KG1 (cell line): ENCODE measurements around the gene ATP2A1.
"Not testable (repeated sequence)": the region's sequence is repeated elsewhere in the genome, so short reads cannot be mapped to it uniquely, and the experiment has no call there.

ENCODE experiments used
- DNase-seq: peaks from one replicate; lab custom pipeline; 2025; lab: John Stamatoyannopoulos, UW

Gene ATP2A1

DNA sequence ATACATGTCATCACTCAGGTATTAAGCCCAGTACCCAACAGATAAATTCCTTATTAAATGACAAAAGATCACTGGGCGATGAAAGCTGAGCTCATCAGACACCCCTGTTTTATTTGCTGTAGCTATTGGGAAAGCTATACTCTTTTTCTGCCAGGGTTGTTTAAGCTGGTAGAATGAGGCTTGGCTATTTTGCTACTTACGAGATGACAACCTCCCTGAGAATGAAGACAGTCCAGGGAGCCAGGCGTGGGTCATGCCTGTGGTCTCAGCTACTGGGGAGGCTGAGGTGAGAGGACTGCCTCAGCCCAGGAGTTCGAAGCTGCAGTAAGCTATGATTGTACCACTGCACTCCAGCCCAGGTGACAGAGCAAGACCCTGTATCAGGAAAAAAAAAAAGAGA is 19.0 kb upstream of the ATP2A1 start:
- DNase-seq = no peak

DNA sequence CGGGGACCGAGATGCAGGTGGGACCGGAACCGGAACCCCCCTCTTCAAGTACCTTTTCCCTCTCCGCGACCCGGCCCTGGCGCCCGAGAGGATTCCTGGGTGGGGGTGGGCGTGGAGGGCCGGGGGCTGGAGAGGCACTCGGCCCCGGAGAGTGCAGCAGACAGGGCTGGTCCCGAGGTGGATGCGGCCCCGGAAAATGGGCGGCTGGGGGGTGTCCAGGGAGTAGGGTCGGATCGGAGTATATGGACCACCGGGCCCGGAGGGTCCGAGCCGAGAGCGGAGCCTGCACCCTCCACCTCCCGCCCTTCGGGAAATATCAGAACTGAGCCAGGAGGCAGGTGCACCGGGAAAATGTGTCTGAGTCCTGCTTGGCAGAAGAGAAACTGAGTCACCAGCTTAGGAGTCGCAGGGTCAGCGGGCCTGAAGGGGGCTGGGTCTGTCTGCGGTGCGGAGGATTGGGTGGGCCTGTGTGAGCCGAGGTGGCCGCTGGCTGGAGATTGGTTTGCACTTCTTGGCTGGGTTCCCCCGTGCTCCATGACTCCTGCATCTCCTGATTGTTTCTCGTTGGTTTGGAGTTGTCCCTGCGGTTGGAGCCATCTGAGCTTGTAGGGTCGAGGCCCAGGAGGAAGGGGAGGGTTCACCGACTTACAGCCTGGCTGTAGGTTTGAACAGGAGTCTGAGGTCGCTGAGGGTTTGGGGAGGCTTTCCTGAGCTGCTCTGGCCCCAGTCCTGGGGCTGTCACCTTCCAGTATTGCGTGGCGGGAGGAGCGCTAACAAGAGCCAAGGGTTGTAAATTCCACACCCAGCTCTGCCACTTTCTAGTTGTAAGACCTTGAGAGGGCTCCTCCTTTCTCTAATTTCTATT is 14.1 kb upstream of the ATP2A1 start:
- no peak for DNase-seq

DNA sequence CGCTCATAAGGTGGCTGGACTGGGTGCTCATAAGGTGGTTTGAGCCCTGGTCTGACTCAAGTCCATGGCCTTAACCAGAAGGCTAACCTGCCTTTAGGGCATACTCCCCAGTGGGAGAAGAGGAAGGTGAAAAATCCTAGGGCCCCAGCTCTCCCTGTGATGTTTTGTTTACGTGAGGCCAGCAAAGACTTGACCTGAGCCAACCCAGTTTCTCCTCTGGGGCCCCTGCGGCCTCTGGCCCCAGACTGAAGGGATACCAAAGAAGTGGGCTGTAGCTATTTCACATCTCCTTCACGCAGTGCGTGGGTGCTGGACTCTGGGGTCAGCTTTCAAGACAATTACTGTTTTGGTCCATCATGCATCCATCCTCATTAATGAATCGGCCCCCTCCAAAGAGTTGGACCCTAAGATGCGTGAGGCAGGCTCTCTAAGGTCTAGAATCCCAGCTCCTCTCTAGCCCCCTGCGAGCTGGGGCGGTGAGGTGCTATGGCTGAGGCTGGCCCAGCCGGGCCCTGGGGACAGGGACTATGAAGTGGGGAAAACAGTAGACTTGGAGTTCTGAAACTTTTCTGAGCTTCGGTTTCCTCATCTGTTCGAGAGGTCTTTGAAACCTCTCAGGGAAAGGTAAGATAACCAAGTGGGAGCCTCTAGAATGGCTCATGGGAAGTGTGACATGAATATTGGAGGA is 13.1 kb upstream of the ATP2A1 start:
- DNase-seq = no peak

DNA sequence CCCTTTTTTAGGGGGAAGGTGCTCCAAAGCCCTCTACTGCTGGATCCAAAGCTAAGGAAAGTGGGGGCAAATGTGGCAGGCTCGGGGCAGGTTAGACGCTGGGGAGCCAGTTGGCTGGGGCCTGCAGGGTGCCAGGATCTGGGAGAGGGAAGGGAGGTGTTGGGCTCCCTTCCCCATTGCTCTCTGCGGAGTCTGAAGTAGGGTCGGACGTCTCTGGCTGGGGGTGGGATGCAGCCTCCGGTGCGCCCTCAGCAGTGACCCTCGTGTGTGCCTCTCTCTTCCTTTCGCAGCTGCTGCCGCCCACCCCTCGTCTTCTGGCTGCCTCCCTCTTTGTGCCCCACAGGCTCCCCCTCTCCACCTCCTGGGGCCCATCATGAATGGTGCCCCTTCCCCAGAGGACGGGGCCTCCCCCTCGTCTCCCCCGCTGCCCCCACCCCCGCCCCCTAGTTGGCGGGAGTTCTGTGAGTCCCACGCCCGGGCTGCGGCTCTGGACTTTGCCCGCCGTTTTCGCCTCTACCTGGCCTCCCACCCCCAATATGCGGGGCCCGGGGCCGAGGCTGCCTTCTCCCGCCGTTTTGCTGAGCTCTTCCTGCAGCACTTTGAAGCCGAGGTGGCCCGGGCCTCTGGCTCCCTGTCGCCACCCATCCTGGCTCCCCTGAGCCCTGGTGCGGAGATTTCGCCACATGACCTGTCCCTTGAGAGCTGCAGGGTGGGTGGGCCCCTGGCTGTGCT is 12.4 kb upstream of the ATP2A1 start:
- no peak for DNase-seq

DNA sequence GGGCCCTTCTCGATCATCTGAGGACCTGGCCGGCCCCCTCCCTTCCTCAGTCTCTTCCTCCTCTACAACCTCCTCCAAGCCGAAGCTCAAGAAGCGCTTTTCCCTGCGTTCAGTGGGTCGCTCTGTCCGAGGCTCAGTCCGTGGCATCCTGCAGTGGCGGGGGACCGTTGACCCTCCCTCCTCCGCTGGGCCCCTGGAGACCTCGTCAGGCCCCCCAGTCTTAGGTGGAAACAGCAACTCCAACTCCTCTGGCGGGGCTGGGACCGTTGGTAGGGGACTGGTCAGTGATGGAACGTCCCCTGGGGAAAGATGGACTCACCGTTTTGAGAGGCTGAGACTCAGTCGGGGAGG is 11.9 kb upstream of the ATP2A1 start:
- DNase-seq = no peak

DNA sequence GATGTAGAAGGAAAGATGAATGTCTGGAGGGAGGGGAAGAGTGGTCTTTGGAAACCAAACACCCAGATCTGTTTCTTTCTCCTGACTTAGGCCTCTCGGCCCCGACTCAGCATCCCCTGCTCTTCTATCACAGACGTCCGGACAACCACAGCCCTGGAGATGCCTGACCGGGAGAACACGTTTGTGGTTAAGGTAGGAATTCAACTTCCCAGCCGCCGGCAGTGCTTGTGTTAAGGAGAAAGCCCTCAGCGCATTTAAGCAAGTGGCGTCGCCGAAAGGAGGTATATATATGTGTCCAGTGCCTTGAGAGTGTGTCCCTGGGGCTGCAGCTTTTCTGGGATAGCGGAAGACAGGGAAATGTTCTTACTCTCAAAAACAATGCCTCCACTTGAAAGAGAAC is 11.0 kb upstream of the ATP2A1 start:
- DNase-seq = no peak

DNA sequence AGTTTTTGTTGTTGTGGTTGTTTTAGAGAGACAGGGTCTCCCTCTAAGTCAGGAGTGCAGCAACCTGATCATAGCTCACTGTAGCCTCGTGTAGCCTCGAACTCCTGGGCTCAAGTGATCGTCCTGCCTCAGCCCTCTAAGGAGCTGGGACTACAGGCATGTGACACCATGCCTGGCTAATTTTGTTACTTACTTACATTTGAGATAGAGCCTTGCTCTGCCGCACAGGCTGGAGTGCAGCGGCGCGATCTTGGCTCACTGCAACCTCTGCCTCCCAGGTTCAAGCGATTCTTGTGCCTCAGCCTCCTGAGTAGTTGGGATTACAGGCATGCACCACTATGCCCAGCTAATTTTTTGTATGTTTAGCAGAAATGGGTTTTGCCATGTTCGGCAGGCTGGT is 10.6 kb upstream of the ATP2A1 start:
- DNase-seq = not testable (repeated sequence)

DNA sequence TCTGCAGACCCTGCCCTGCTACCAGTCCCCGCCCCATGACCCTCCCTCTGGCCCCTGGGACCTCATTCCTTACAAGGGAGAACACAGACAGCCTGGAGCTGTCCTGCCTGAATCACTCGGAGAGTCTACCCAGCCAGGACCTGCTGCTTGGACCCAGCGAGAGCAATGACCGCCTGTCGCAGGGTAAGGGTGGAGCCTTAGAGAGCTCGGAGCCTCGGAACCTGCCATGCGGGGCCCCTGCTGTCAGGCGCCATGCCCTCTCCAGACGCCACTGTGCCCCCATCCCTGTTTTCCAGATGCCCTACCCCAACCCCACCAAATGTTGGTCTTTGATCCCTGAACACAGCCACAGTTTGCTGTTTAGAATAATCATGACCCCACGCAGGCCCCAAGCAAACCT is 9.1 kb upstream of the ATP2A1 start:
- DNase-seq = no peak

DNA sequence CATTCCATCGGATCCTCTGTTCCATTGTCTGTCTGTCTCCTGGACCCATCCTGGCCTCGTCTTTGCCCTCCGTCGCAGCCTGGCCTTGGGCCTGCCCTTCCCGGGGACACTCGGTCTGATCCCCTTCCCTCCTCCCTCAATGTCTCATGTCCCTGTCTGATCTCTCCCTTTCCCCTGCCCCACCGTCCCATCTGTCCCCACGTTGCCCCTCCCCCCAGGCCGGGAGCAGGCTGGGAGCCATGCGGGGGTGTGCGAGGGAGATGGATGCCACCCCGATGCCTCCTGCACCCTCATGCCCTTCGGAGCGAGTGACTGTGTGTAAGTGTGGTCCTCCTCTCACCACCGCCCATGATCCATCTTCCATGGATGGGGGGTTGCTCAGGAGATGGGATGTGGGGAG is 5.3 kb upstream of the ATP2A1 start:
- no peak for DNase-seq

DNA sequence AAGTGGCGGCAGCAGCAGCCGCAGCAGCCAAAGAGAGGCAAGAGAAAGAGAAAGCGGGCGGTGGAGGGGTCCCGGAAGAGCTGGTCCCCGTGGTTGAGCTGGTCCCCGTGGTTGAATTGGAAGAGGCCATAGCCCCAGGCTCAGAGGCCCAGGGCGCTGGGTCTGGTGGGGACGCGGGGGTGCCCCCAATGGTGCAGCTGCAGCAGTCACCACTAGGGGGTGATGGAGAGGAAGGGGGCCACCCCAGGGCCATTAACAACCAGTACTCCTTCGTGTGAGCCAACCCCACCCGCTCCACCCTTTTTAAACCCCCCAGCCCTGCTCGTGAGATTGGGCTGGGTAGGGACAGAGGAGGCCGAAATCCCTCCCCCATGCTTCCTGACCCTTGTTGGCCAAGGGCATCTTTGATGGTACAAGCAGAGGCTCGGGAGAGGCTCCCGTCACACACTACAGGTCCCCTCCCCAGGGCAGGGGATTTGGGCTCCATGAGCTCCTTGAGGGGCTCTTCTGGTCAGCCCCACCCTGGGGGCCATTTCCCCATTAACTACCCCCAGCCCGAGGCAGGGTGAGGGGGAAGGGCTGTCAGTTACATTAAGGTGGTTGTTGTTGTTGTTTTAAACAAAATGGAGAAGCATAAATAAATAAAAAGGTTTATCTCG is 4.6 kb upstream of the ATP2A1 start:
- DNase-seq = peak; percentile 44

DNA sequence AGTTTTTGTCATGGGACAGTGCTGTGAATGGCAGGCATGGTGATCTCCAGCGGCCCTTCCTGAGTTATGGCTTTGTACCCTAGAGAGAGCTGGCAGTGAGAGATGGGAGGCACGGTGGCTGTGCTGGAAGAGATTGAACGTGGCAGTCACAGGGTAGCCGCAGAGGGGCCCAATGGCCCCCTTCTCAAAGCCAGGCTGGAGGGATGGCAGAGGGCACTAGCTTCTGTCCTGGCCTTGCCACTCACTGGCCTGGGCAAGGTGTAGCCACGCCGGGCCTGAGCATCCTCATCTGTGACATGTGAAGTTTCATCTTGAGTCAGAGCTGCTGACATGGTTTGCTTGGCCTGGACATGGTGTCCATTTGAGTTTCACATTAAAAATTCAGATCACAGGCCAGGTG is 3.9 kb upstream of the ATP2A1 start:
- no peak for DNase-seq

DNA sequence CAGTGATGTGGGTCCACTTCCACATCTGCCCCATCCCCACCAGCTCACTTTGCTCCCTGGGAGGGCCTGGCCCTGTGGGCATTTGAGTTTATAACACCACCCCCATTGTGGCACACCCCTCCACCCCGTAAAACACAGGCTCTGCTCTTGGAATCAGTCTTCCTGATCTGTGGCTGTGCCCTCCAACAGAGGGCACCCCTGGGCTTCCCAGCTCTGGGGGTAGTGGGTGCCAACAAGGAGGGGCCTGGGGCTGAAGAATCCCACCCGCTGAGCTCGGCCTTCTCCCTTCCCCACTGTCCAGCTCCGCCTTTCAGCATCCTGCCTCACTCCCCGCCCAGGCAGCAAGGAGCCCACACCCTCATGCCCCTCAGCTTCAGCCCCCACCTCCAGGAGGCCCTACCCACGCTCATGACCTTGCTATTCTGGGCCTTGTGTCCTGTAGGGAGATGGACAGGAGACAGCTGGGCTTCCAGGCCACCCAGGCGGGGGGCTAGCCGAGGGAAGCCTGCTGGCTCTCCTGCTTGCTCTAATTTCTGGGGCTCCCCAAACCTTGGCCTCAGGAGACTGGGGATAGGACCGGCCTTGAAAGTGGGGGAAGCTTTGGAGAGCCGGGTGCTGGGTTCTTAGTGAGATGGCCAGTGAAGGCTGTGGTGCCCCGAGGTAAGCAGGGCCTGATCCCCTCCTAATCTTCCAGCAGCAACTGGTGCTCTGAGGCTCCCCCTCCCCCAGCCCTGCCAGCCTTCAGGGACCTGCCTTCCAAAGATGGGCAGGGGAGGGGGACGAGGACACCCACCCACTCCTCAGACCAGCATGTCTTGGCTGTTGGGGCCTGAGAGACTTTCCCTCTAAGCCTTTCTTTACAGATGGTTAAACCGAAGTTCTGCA is 2.9 kb upstream of the ATP2A1 start:
- DNase-seq = no peak

DNA sequence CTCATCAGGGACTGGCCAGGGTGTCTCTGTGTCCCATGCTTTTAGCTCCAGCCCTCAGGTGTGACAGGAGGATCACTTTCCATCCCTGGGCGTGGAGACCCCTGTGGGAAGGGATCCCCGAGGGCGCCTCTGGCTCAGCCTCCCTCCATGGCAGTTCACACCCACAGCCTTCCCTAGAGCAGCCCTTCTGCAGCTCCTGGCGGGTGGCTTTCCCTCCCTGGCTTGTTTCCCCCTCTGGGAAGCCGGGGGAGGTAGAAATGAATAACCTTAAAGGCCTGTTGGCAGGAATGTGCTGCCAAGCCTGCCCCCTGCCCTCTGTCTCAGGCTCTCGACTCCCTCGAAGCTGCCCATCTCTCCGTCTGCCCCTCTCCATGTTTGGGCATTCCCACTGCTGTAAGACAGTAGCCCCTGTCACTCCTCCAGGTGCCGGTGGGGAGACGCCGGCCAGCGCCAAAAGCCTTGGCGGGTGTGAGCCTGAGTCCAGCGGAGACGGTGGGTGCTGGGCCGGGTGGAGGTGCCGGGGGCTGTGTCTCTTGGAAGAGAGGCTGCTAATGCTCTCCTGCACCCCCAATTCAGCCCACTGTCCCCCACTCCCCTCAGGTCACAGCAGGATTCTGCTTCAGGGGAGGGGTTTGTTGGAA is 2.1 kb upstream of the ATP2A1 start:
- DNase-seq = no peak

DNA sequence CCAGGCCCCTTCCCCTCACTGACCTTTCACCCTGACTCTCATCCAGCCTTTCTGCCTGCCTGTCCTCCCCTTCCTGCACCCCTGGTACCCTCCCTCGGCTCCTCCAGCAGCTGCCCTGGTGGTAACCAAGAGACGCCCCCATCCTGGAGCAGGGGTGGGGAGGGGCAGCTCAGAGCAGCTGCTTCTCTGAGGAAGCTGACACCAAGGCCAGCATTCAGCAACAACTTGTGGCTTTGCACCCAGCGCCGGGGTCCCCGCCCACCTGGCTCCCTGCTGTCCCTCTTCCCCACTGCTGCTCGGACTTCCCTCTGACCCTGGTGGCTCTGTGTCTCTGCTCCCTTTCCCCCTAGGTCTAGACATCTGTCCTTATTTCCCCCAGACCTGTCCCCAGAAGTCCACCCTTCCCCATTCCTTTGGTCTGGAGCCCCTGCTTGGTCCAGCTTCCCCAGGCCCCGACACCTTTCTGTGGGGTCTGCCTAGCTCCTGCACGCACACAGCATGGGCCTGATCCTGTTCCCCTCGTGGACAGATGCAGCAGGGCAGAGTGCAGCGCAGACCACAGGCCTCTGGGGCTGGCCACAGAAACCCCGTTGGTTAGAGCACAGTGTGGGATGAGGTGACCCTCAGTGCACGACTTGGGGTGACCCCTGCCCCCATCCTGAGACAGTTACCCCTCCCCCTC is 1.2 kb upstream of the ATP2A1 start:
- no peak for DNase-seq

DNA sequence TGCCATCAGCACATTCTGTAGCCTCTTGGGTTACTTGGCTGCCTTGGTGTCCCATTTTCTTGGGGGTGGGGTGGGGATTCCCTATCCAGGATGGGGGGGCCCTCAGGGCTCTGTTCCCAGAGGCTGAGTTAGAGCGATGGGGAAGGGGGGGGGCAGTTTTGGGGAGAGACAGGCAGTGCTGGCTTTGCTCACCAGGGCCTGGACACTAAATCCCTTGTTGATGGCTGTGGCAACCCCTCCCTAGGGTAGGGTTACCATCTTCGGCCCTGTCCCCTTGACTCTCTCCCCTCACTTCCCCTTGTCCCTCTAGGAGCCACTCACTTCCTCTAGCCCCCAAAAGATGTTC is 660 bp upstream of the ATP2A1 start:
- no peak for DNase-seq

DNA sequence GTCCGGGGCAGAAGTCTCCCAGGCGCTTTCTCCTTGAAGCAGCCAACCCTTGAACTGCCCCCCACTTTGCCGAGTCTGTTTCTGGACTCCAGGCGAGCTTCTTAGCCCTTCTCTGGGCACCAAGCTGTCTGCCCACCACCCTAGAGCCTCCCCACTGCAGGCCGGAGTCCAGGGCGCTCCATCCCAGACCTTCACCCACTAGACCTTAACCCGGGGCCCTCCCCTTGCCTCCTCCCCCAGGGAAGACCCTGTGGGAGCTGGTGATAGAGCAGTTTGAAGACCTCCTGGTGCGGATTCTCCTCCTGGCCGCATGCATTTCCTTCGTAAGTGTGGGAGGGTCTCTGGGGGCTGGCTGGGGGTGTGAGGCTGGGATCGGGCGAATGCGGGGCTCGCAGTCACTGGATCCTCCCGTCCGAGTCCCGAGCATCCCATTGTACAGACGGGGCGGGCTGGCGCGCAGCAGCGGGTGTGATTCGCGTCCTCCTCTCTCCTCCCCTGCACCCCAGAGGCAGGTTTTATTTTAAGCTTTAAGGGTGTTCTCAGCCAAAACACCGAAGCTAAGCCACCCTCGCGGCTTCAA is 1.1 kb downstream of the ATP2A1 start:
- DNase-seq = no peak

DNA sequence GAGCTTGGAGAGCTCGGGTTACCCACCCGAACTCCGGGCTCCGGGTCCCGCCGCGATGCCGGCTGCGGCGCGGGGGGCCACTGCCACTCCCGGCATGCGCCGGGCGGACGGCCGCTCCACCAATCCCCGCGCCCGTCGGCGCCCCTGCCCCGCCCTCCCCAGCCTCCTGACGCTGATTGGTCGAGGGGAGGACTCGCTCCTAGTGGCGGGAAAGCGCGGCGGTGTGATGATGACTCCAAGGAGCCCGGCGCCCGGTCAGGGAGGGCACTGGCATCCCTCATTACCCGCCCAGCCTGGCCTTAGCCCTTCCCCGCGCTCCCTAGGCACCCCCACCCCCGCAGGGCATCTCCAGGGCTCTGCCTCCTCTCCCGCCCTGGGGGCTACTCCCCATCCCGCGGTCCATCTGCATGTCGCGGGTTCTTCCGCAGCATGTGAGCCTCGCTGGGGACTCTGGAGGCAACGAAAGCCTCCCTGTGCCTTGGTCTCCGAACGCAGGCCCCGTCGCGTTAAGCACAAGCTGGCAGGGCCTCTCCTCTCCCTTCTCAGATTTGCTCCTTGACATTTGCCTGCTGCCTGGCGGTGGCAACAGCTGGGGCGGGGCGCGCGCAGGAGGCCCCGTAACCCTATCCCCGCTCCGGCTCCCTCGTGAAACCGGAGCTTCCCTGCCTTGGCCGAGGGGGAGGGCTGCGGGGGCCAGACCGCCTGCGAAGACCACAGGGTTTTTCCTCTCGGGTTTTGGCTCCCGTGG is 1.7 kb downstream of the ATP2A1 start:
- DNase-seq = peak; percentile 49

DNA sequence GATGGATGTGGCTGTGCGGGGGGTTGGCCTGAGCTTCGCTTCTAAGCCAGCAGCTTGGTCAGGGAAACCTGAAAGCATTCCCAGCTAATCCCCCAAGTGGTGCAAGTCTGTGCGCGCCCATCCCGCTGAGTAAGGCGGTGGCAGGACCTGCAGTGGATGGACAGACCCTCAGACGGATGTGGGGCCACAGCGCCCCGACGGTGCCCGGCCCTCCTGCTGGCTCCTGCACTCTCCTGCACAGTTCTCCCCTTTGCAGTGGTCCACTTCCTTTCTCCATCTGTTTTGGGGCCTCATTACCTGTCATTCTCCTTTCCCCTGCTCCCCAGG is 2.3 kb downstream of the ATP2A1 start:
- no peak for DNase-seq

DNA sequence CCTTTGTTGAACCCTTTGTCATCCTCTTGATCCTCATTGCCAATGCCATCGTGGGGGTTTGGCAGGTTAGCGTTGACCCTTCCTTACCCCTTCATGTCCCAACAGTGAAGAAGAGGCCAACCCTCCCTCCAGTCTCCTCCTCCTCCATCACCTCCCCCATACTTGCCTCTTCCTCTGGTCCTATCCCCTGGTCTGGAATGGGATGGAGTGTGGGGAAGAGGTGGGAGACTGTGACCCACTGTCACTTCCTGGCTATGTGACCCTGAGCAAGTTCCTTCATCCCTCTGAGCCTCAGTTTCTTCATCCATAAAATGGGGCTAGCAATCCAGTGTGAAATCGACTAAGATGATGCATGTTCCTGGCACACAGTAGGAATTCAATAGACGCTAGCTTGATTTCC is 2.7 kb downstream of the ATP2A1 start:
- DNase-seq = no peak

DNA sequence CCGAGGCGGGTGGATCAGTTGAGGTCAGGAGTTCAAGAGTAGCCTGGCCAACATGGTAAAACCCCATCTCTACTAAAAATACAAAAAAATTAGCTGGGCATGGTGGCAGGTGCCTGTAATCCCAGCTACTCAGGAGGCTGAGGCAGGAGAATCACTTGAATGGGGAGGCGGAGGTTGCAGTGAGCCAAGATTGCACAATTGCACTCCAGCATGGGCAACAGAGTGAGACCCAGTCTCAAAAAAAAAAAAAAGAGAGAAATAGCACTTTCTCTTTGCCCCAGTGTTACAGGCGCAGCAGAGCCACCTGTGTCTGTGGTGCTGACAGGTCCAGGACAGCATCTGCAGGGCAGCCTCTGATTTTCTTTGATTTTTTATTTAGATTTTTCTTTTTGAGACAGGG is 3.3 kb downstream of the ATP2A1 start:
- DNase-seq = not testable (repeated sequence)
